ENCODE data around the gene CD79A.

GRCh38 chr19:41908724-41909464 is 31.8 kb downstream of the CD79A start:
- TF ChIP-seq CTCF (IDR thresholded peaks at IDR 0.05; ENCODE audit: insufficient read depth, low read length), result no peak
- TF ChIP-seq, protein P1, sequence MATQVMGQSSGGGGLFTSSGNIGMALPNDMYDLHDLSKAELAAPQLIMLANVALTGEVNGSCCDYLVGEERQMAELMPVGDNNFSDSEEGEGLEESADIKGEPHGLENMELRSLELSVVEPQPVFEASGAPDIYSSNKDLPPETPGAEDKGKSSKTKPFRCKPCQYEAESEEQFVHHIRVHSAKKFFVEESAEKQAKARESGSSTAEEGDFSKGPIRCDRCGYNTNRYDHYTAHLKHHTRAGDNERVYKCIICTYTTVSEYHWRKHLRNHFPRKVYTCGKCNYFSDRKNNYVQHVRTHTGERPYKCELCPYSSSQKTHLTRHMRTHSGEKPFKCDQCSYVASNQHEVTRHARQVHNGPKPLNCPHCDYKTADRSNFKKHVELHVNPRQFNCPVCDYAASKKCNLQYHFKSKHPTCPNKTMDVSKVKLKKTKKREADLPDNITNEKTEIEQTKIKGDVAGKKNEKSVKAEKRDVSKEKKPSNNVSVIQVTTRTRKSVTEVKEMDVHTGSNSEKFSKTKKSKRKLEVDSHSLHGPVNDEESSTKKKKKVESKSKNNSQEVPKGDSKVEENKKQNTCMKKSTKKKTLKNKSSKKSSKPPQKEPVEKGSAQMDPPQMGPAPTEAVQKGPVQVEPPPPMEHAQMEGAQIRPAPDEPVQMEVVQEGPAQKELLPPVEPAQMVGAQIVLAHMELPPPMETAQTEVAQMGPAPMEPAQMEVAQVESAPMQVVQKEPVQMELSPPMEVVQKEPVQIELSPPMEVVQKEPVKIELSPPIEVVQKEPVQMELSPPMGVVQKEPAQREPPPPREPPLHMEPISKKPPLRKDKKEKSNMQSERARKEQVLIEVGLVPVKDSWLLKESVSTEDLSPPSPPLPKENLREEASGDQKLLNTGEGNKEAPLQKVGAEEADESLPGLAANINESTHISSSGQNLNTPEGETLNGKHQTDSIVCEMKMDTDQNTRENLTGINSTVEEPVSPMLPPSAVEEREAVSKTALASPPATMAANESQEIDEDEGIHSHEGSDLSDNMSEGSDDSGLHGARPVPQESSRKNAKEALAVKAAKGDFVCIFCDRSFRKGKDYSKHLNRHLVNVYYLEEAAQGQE (IDR thresholded peaks at IDR 0.05; ENCODE audit: insufficient replicate concordance, low read depth), result no peak

Measured in HL-60 (cell line).